ENCODE data around the gene ZNRD2. TPM values are rescaled to one million over a fixed set of nuclear protein-coding genes. Genes with fewer than 3 reads are reported as not detected.

Gene ZNRD2
- total RNA-seq, 2 experiments from 2014 or later, result 54.3 to 54.7 TPM

DNA sequence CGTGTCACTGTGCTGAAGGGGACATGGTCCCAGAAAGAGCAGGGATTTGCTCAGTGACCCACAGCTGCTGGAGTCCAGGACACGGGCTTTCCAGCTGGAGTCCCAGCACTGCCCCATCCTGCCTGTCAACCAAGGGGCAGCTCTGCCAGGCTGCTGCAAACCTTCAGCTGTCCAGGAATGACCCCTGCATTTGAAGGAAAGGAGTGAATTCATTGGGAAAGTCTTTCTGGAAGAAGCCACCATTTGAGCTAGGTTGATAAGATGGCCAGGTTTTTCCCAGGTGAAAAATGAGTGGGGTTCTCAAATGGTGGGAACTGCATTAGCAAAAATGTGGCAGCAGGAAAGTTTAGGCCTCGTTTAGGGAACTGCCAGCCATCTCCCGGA is 16.0 kb downstream of the ZNRD2 start:
- CTCF ChIA-PET, result interaction anchor here (0.9 to 7.6 kb wide), 6 partner anchors 8 to 45 kb away, joined by 3 to 84 read pairs (median 8); partner anchors contain the start of genes EHBP1L1 and KCNK7
- no peak for DNase-seq
- no peak overlapping the region for H3K4me3 Mint-ChIP-seq
- peaks cover 32% of the 10 kb centered on the region for H3K36me3 Mint-ChIP-seq (ENCODE audit: low read depth)
- TF ChIP-seq, protein P1, sequence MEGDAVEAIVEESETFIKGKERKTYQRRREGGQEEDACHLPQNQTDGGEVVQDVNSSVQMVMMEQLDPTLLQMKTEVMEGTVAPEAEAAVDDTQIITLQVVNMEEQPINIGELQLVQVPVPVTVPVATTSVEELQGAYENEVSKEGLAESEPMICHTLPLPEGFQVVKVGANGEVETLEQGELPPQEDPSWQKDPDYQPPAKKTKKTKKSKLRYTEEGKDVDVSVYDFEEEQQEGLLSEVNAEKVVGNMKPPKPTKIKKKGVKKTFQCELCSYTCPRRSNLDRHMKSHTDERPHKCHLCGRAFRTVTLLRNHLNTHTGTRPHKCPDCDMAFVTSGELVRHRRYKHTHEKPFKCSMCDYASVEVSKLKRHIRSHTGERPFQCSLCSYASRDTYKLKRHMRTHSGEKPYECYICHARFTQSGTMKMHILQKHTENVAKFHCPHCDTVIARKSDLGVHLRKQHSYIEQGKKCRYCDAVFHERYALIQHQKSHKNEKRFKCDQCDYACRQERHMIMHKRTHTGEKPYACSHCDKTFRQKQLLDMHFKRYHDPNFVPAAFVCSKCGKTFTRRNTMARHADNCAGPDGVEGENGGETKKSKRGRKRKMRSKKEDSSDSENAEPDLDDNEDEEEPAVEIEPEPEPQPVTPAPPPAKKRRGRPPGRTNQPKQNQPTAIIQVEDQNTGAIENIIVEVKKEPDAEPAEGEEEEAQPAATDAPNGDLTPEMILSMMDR (IDR thresholded peaks at IDR 0.05), result no peak
- no peaks in the 10 kb centered on the region for H3K27me3 Mint-ChIP-seq
- H3K27ac Mint-ChIP-seq, result no peak overlapping the region
- ATAC-seq, result no peak
- intact Hi-C loops (cut with micrococcal nuclease), result no loop called here
- H3K9me3 Mint-ChIP-seq, result no peaks in the 10 kb centered on the region
- POLR2A ChIA-PET, result interaction anchor here (0.7 to 6.7 kb wide), 9 partner anchors 9 to 413 kb away, joined by 3 to 87 read pairs (median 3); partner anchors contain the start of genes EHBP1L1, FAM89B, KCNK7 and MALAT1
- peaks cover 42% of the 10 kb centered on the region for H3K4me1 Mint-ChIP-seq (ENCODE audit: low read depth)

DNA sequence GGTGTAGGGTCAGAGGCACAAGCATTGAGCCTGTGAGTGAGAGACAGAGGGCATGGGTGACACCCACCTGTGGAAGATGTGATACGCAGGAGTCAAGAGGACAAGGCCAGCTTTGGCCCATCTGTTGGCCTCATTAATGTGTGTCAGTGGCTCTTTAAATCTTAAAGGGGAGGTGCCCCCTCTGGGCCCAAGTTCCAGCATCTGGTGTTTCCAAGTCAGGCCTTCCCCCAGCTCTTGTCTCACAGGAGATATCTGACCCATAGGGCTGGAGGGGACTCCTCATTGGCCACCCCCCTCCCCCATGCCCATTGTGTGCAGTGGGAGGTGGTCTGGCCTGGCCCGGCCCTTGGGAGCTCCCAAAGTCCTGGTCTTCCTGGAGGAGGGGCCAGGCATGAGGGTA is 16.4 kb downstream of the ZNRD2 start:
- Mint-ChIP-seq H3K9me3 (no peaks in the 10 kb centered on the region), H3K4me1 (ENCODE audit: low read depth) (peaks cover 42% of the 10 kb centered on the region), H3K36me3 (ENCODE audit: low read depth) (peaks cover 33% of the 10 kb centered on the region), H3K27ac (no peak overlapping the region), H3K27me3 (no peaks in the 10 kb centered on the region), H3K4me3 (no peak overlapping the region)
- DNase-seq, result no peak
- TF ChIP-seq, protein P1 (IDR thresholded peaks at IDR 0.05), result no peak
- ChIA-PET CTCF (interaction anchor here (0.8 to 7.6 kb wide), 7 partner anchors 8 to 46 kb away, joined by 3 to 84 read pairs (median 12); partner anchors contain the start of genes EHBP1L1, FAM89B and KCNK7), POLR2A (interaction anchor here (0.8 to 6.7 kb wide), 9 partner anchors 9 to 88 kb away, joined by 3 to 87 read pairs (median 4); partner anchors contain the start of genes EHBP1L1, FAM89B, KCNK7 and MALAT1)
- no peak for ATAC-seq
- intact Hi-C loops (cut with micrococcal nuclease), result no loop called here

DNA sequence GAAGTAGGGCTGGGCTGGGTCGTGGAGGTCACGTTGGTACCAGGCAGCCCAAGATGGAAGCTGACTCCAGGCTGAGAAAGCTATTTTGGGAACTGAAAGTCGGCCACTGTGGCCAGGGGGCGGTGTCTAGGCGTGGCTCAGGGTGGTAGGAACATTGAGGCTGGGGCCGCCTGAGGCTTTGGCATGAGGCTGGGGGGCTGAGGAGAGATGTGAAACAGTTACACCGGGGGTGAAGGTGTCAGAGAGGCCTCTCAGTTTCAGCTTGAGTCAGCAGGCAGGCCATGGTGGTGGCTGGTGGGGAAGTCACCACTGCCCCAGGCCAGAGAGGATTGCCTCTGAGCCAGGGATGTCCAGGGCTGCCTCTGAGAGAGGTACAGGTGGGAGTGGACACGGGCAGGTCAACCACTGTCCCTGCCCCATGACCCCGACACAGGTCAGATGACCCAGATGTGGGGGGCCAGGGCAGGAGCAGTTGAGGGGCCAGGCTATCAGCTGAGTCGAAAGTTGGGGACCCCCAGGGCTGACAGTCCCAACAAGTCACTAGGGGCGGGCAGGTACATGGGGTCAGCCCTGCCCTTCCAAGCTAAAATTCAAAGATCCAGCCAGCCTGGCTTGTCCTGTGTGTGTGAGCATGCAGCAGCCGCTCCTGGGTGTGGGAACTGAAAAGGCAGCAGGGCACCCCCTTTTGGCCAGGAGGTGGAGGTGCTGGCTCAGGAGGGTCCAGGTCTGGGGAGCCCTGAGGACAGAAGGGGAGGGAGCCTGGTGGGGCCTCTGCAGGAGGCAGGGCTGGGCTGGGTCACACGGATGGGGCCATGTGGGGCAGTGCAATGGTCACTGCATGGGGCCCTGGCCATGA is 18.1 kb downstream of the ZNRD2 start:
- Mint-ChIP-seq H3K36me3 (ENCODE audit: low read depth) (peaks cover 27% of the 10 kb centered on the region), H3K27ac (peak overlapping the region; percentile 94), H3K9me3 (no peaks in the 10 kb centered on the region), H3K4me3 (peak overlapping the region; percentile 36), H3K27me3 (no peaks in the 10 kb centered on the region), H3K4me1 (ENCODE audit: low read depth) (peaks cover 40% of the 10 kb centered on the region)
- TF ChIP-seq, protein P1 (IDR thresholded peaks at IDR 0.05), result peak; percentile 75
- POLR2A ChIA-PET, result interaction anchor here (0.7 to 6.7 kb wide), 19 partner anchors 11 to 284 kb away, joined by 3 to 87 read pairs (median 4); partner anchors contain the start of genes EFEMP2, EHBP1L1, FAM89B and MAP3K11
- DNase-seq (peak; percentile 93), ATAC-seq (peak; percentile 76)
- CTCF ChIA-PET, result interaction anchor here (0.6 to 7.6 kb wide), 25 partner anchors 9 to 191 kb away, joined by 3 to 84 read pairs (median 5); partner anchors contain the start of genes EHBP1L1, FAM89B, PCNX3 and RELA
- intact Hi-C loops (cut with micrococcal nuclease), result loop anchor here (2.0 kb wide), 1 partner anchor 14 kb away; no protein-coding TSS in a partner anchor

DNA sequence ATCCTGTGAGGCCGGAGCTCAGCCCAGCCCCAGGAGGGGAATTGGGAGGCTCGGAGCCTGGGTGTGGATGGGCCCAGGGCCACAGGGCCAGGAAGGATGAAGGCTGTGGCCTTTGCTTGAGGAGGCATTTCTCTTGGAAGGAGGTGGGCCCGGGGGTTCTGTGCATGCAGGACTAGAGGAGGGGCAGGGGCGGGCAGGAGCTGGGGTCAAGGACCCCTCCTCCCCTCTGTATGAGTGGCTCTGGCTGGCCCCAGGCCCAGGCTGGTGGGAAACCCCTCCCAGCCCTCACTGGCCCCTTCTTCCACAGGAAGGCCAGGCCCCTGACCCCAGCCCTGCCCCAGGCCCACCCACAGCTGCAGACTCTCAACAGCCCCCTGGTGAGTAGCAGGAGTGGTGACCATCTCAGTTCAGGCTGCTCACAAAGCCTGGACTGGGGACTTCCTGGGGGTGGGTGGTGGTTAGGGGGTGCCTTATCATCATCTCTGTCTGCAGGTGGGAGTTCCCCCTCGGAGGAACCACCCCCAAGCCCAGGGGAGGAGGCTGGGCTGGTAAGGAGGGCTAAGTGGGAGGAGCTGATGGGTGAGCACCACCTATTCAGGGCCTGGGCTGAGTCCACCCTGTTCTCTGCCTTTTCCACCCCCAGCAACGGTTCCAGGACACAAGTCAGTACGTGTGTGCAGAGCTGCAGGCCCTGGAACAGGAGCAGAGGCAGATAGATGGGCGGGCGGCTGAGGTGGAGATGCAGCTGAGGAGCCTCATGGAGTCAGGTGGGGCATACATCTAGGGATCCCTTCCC is 19.4 kb downstream of the ZNRD2 start:
- intact Hi-C loops (cut with micrococcal nuclease), result loop anchor here (2.0 kb wide), 1 partner anchor 15 kb away; no protein-coding TSS in a partner anchor
- Mint-ChIP-seq H3K4me3 (no peak overlapping the region), H3K4me1 (ENCODE audit: low read depth) (peaks cover 40% of the 10 kb centered on the region), H3K9me3 (no peaks in the 10 kb centered on the region), H3K27me3 (no peaks in the 10 kb centered on the region), H3K27ac (peak overlapping the region; percentile 94), H3K36me3 (ENCODE audit: low read depth) (peaks cover 22% of the 10 kb centered on the region)
- TF ChIP-seq, protein P1 (IDR thresholded peaks at IDR 0.05), result no peak
- ATAC-seq (peak; percentile 79), DNase-seq (peak; percentile 91)
- POLR2A ChIA-PET, result interaction anchor here (0.8 to 6.7 kb wide), 5 partner anchors 12 to 165 kb away, joined by 3 to 87 read pairs (median 13); partner anchors contain the start of genes EHBP1L1, FAM89B, MAP3K11 and PCNX3
- CTCF ChIA-PET, result interaction anchor here (0.7 to 7.6 kb wide), 16 partner anchors 13 to 389 kb away, joined by 3 to 84 read pairs (median 6); partner anchors contain the start of genes EHBP1L1, FAM89B, PCNX3 and RELA

All from activated CD8-positive, alpha-beta T cell treated with anti-CD3 and anti-CD28 coated beads for 36 hours (primary cell).